Measurements from ENCODE around the gene NUFIP2.
"Not testable (repeated sequence)": the region's sequence is repeated elsewhere in the genome, so short reads cannot be mapped to it uniquely, and the experiment has no call there.

The NUFIP2 gene

GRCh38 chr17:29283496-29283895, 10.5 kb downstream of the NUFIP2 start:
- peaks cover 2 to 6% of the 10 kb centered on the region in 2 donors for H3K4me1 ChIP-seq (ENCODE audit: control insufficient read depth in 2 of 2, insufficient read depth in 2 of 2, low read length in 2 of 2)
- no peaks in the 10 kb centered on the region for H3K27me3 ChIP-seq (ENCODE audit: control insufficient read depth in 2 of 2, insufficient read depth in 2 of 2, low read length in 2 of 2)
- H3K36me3 ChIP-seq (ENCODE audit: control insufficient read depth in 2 of 2, insufficient read depth in 2 of 2, low read length in 2 of 2), result peaks cover 48 to 62% of the 10 kb centered on the region in 2 donors
- no peak overlapping the region for H3K4me3 ChIP-seq (ENCODE audit: low read length in 2 of 2)
- no peak overlapping the region for H3K9ac ChIP-seq (ENCODE audit: low read depth in 1 of 2, low read length in 2 of 2)
- H3K9me3 ChIP-seq (ENCODE audit: control insufficient read depth in 2 of 2, low read length in 2 of 2), result no peaks in the 10 kb centered on the region
- H3K27ac ChIP-seq (ENCODE audit: low read depth in 2 of 2, low read length in 2 of 2), result no peak overlapping the region

- H3K9me3 ChIP-seq (ENCODE audit: control insufficient read depth in 2 of 2, low read length in 2 of 2), result no peaks in the 10 kb centered on the region
- H3K4me1 ChIP-seq (ENCODE audit: control insufficient read depth in 2 of 2, insufficient read depth in 2 of 2, low read length in 2 of 2), result peaks cover 0 to 14% of the 10 kb centered on the region in 2 donors
- peaks cover 36% of the 10 kb centered on the region in 2 donors for H3K36me3 ChIP-seq (ENCODE audit: control insufficient read depth in 2 of 2, insufficient read depth in 2 of 2, low read length in 2 of 2)
- no peak overlapping the region for H3K4me3 ChIP-seq (ENCODE audit: low read length in 2 of 2)
- no peaks in the 10 kb centered on the region for H3K27me3 ChIP-seq (ENCODE audit: control insufficient read depth in 2 of 2, insufficient read depth in 2 of 2, low read length in 2 of 2)
- H3K9ac ChIP-seq (ENCODE audit: low read depth in 1 of 2, low read length in 2 of 2), result no peak overlapping the region
- no peak overlapping the region for H3K27ac ChIP-seq (ENCODE audit: low read depth in 2 of 2, low read length in 2 of 2)
Measured at GRCh38 chr17:29279397-29280070, 14.4 kb downstream of the NUFIP2 start.

DNA sequence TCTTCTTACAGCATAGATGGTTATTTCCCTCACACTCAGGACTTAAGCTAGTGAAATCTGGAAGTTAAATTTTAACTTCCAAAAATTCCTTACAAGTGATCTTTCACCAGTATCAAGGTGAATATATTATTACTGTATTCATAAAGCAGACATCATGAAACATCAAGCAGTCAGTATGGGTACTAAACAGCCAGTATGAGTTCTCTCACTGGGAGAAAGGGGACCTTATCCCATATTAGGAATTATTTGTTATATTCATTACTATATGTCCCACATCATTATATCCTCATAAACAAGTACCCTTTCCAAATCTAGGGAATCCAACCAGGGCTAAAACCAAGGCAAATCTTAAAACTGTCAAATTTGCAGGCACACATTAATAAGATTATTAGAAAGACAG, 15.3 kb downstream of the NUFIP2 start:
- H3K36me3 ChIP-seq (ENCODE audit: control insufficient read depth in 2 of 2, insufficient read depth in 2 of 2, low read length in 2 of 2), result peaks cover 33 to 38% of the 10 kb centered on the region in 2 donors
- no peak overlapping the region for H3K4me3 ChIP-seq (ENCODE audit: low read length in 2 of 2)
- no peaks in the 10 kb centered on the region for H3K27me3 ChIP-seq (ENCODE audit: control insufficient read depth in 2 of 2, insufficient read depth in 2 of 2, low read length in 2 of 2)
- H3K4me1 ChIP-seq (ENCODE audit: control insufficient read depth in 2 of 2, insufficient read depth in 2 of 2, low read length in 2 of 2), result peaks cover 0 to 11% of the 10 kb centered on the region in 2 donors
- no peaks in the 10 kb centered on the region for H3K9me3 ChIP-seq (ENCODE audit: control insufficient read depth in 2 of 2, low read length in 2 of 2)
- H3K9ac ChIP-seq (ENCODE audit: low read depth in 1 of 2, low read length in 2 of 2), result no peak overlapping the region
- no peak overlapping the region for H3K27ac ChIP-seq (ENCODE audit: low read depth in 2 of 2, low read length in 2 of 2)

DNA sequence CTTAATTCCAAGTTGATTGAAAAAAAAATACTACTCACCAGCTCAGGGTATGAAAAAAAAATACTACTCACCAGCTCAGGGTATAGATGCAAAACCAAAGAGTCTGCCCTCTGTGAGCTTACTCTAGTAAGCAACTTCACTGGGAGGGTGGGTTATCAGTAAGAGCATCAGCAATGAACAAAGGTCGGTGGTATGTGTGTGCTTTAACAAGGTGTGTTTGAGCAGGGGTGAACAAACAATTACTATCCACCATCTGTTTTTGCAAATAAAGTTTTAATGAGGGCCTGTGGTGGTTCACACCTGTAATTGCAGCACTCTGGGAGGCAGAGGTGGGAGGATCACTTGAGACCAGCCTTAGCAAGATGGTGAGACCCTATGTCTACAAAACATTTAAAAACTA, 20.0 kb downstream of the NUFIP2 start:
- H3K27me3 ChIP-seq (ENCODE audit: control insufficient read depth in 2 of 2, insufficient read depth in 2 of 2, low read length in 2 of 2), result no peaks in the 10 kb centered on the region
- peaks cover 7 to 12% of the 10 kb centered on the region in 2 donors for H3K36me3 ChIP-seq (ENCODE audit: control insufficient read depth in 2 of 2, insufficient read depth in 2 of 2, low read length in 2 of 2)
- H3K9ac ChIP-seq (ENCODE audit: low read depth in 1 of 2, low read length in 2 of 2), result no peak overlapping the region
- no peak overlapping the region for H3K4me3 ChIP-seq (ENCODE audit: low read length in 2 of 2)
- no peaks in the 10 kb centered on the region for H3K9me3 ChIP-seq (ENCODE audit: control insufficient read depth in 2 of 2, low read length in 2 of 2)
- no peak overlapping the region for H3K27ac ChIP-seq (ENCODE audit: low read depth in 2 of 2, low read length in 2 of 2)
- peaks cover 0 to 8% of the 10 kb centered on the region in 2 donors for H3K4me1 ChIP-seq (ENCODE audit: control insufficient read depth in 2 of 2, insufficient read depth in 2 of 2, low read length in 2 of 2)

- H3K27me3 ChIP-seq (ENCODE audit: control insufficient read depth in 2 of 2, insufficient read depth in 2 of 2, low read length in 2 of 2); H3K9me3 ChIP-seq (ENCODE audit: control insufficient read depth in 2 of 2, low read length in 2 of 2); H3K4me1 ChIP-seq (ENCODE audit: control insufficient read depth in 2 of 2, insufficient read depth in 2 of 2, low read length in 2 of 2); H3K36me3 ChIP-seq (ENCODE audit: control insufficient read depth in 2 of 2, insufficient read depth in 2 of 2, low read length in 2 of 2); H3K9ac ChIP-seq (ENCODE audit: low read depth in 1 of 2, low read length in 2 of 2); H3K4me3 ChIP-seq (ENCODE audit: low read length in 2 of 2); H3K27ac ChIP-seq (ENCODE audit: low read depth in 2 of 2, low read length in 2 of 2): not testable (repeated sequence)
Measured at GRCh38 chr17:29271980-29272379, 22.0 kb downstream of the NUFIP2 start.

DNA sequence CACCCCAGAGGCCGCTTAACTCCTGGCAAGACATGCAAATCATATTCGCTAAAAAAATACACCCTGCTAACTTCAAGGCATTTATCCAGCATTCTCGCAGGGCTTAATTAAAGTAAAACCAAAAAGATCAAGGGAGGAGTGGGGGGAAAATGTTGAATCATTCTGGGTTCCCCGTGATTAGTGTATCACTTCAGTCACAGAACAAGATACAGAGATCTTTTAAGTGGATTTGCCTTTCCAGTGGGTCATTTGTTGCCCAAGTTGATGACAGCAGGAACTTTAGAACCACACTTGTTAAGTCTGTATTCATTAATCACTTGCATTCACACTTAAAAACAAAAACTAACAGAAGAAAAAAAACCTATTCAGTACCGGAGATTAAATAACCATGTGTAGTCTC, 30.0 kb downstream of the NUFIP2 start:
- Histone ChIP-seq H3K9ac (ENCODE audit: low read depth in 1 of 2, low read length in 2 of 2) (no peak overlapping the region), H3K4me3 (ENCODE audit: low read length in 2 of 2) (no peak overlapping the region), H3K4me1 (ENCODE audit: control insufficient read depth in 2 of 2, insufficient read depth in 2 of 2, low read length in 2 of 2) (no peaks in the 10 kb centered on the region), H3K36me3 (ENCODE audit: control insufficient read depth in 2 of 2, insufficient read depth in 2 of 2, low read length in 2 of 2) (peaks cover 52 to 53% of the 10 kb centered on the region in 2 donors), H3K27ac (ENCODE audit: low read depth in 2 of 2, low read length in 2 of 2) (no peak overlapping the region), H3K9me3 (ENCODE audit: control insufficient read depth in 2 of 2, low read length in 2 of 2) (no peaks in the 10 kb centered on the region), H3K27me3 (ENCODE audit: control insufficient read depth in 2 of 2, insufficient read depth in 2 of 2, low read length in 2 of 2) (no peaks in the 10 kb centered on the region)

- Histone ChIP-seq H3K4me1 (ENCODE audit: control insufficient read depth in 2 of 2, insufficient read depth in 2 of 2, low read length in 2 of 2) (no peaks in the 10 kb centered on the region), H3K27me3 (ENCODE audit: control insufficient read depth in 2 of 2, insufficient read depth in 2 of 2, low read length in 2 of 2) (no peaks in the 10 kb centered on the region), H3K36me3 (ENCODE audit: control insufficient read depth in 2 of 2, insufficient read depth in 2 of 2, low read length in 2 of 2) (peaks cover 21 to 28% of the 10 kb centered on the region in 2 donors), H3K4me3 (ENCODE audit: low read length in 2 of 2) (no peak overlapping the region), H3K27ac (ENCODE audit: low read depth in 2 of 2, low read length in 2 of 2) (no peak overlapping the region), H3K9ac (ENCODE audit: low read depth in 1 of 2, low read length in 2 of 2) (no peak overlapping the region), H3K9me3 (ENCODE audit: control insufficient read depth in 2 of 2, low read length in 2 of 2) (no peaks in the 10 kb centered on the region)
Measured at GRCh38 chr17:29257756-29258155, 36.2 kb downstream of the NUFIP2 start.

- Histone ChIP-seq H3K4me1 (ENCODE audit: control insufficient read depth in 2 of 2, insufficient read depth in 2 of 2, low read length in 2 of 2) (no peaks in the 10 kb centered on the region), H3K4me3 (ENCODE audit: low read length in 2 of 2) (no peak overlapping the region), H3K9ac (ENCODE audit: low read depth in 1 of 2, low read length in 2 of 2) (no peak overlapping the region), H3K9me3 (ENCODE audit: control insufficient read depth in 2 of 2, low read length in 2 of 2) (no peaks in the 10 kb centered on the region), H3K27ac (ENCODE audit: low read depth in 2 of 2, low read length in 2 of 2) (no peak overlapping the region), H3K36me3 (ENCODE audit: control insufficient read depth in 2 of 2, insufficient read depth in 2 of 2, low read length in 2 of 2) (peaks cover 16 to 23% of the 10 kb centered on the region in 2 donors), H3K27me3 (ENCODE audit: control insufficient read depth in 2 of 2, insufficient read depth in 2 of 2, low read length in 2 of 2) (no peaks in the 10 kb centered on the region)
Measured at GRCh38 chr17:29256735-29257466, 37.0 kb downstream of the NUFIP2 start.

- Histone ChIP-seq H3K9ac (ENCODE audit: low read depth in 1 of 2, low read length in 2 of 2) (no peak overlapping the region), H3K4me1 (ENCODE audit: control insufficient read depth in 2 of 2, insufficient read depth in 2 of 2, low read length in 2 of 2) (no peaks in the 10 kb centered on the region), H3K27me3 (ENCODE audit: control insufficient read depth in 2 of 2, insufficient read depth in 2 of 2, low read length in 2 of 2) (no peaks in the 10 kb centered on the region), H3K9me3 (ENCODE audit: control insufficient read depth in 2 of 2, low read length in 2 of 2) (no peaks in the 10 kb centered on the region), H3K27ac (ENCODE audit: low read depth in 2 of 2, low read length in 2 of 2) (no peak overlapping the region), H3K36me3 (ENCODE audit: control insufficient read depth in 2 of 2, insufficient read depth in 2 of 2, low read length in 2 of 2) (peaks cover 16 to 18% of the 10 kb centered on the region in 2 donors), H3K4me3 (ENCODE audit: low read length in 2 of 2) (no peak overlapping the region)
Measured at GRCh38 chr17:29255926-29256522, 37.9 kb downstream of the NUFIP2 start.

DNA sequence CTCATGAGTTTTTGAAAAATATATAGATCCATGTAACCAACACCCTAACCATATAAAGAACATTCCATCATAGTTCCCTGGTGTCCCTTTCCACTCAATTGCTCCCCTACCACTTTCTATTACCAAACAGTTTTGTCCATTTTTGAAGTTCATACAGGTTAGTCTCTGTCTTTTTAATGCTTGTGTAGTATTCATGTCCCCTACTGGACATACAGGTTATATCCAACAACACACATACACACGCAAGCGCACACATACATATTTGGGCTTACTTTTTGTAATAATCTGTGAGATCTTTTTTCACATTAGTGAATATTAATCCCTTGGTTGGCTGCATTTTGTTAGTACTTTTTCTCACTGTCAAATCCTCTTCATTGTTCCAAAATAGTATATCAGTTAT, 40.9 kb downstream of the NUFIP2 start:
- H3K36me3 ChIP-seq (ENCODE audit: control insufficient read depth in 2 of 2, insufficient read depth in 2 of 2, low read length in 2 of 2), result peaks cover 3 to 5% of the 10 kb centered on the region in 2 donors
- H3K27ac ChIP-seq (ENCODE audit: low read depth in 2 of 2, low read length in 2 of 2), result no peak overlapping the region
- no peak overlapping the region for H3K4me3 ChIP-seq (ENCODE audit: low read length in 2 of 2)
- H3K9me3 ChIP-seq (ENCODE audit: control insufficient read depth in 2 of 2, low read length in 2 of 2), result no peaks in the 10 kb centered on the region
- H3K4me1 ChIP-seq (ENCODE audit: control insufficient read depth in 2 of 2, insufficient read depth in 2 of 2, low read length in 2 of 2), result no peaks in the 10 kb centered on the region
- H3K9ac ChIP-seq (ENCODE audit: low read depth in 1 of 2, low read length in 2 of 2), result no peak overlapping the region
- H3K27me3 ChIP-seq (ENCODE audit: control insufficient read depth in 2 of 2, insufficient read depth in 2 of 2, low read length in 2 of 2), result no peaks in the 10 kb centered on the region

Data from mucosa of rectum (tissue), 2 donors.